GM21447 (cell line): Measurements from ENCODE around the gene SLC25A20.
A peak's percentile ranks its signal among the peaks of the same experiment; 100 is the strongest.
"Not testable (repeated sequence)": the region's sequence is repeated elsewhere in the genome, so short reads cannot be mapped to it uniquely, and the experiment has no call there.

Experiments used
- ATAC-seq: cut with Tn5 transposase; IDR thresholded peaks from one replicate; pipeline ENCODE4 v1.9.1; 2021; ENCODE audit not compliant: unreplicated experiment

Gene SLC25A20

GRCh38 chr3:48847504-48848423 is 50.9 kb downstream of the SLC25A20 start, which contains the start of gene PRKAR2A:
Gene PRKAR2A, minus strand, starts transcription at chr3:48847874. Its CDS starts 278 bp downstream, at chr3:48847596.
- peak; percentile 86 for ATAC-seq

- peak; percentile 41 for ATAC-seq
These were observed 51.6 kb downstream of the SLC25A20 start for GRCh38 chr3:48847053-48847503.

GRCh38 chr3:48845170-48845569 is 53.5 kb downstream of the SLC25A20 start:
- ATAC-seq: no peak

GRCh38 chr3:48837163-48837562 is 61.5 kb downstream of the SLC25A20 start:
- no peak for ATAC-seq

GRCh38 chr3:48835650-48836366 is 62.9 kb downstream of the SLC25A20 start:
- no peak for ATAC-seq

GRCh38 chr3:48832684-48833083 is 66.0 kb downstream of the SLC25A20 start:
- no peak for ATAC-seq

GRCh38 chr3:48830715-48831114 is 68.0 kb downstream of the SLC25A20 start:
- ATAC-seq: no peak

GRCh38 chr3:48829525-48829924 is 69.2 kb downstream of the SLC25A20 start:
- ATAC-seq: not testable (repeated sequence)

- ATAC-seq: not testable (repeated sequence)
These were observed 70.8 kb downstream of the SLC25A20 start for GRCh38 chr3:48827874-48828273.

- no peak for ATAC-seq
These were observed 72.2 kb downstream of the SLC25A20 start for GRCh38 chr3:48826451-48826850.

- ATAC-seq: no peak
These were observed 77.9 kb downstream of the SLC25A20 start for GRCh38 chr3:48820612-48821324.

GRCh38 chr3:48819234-48820221 is 79.2 kb downstream of the SLC25A20 start:
- ATAC-seq: no peak

- ATAC-seq: no peak
These were observed 87.2 kb downstream of the SLC25A20 start for GRCh38 chr3:48811524-48811923.
